Right lobe of liver (tissue), 6 donors: ENCODE results near the gene NKIRAS2. TPM values are rescaled to one million over a fixed set of nuclear protein-coding genes. Genes with fewer than 3 reads are reported as not detected.

Experiments used
- ATAC-seq, 4 donors: fragments of 200-7000 bp; cut with Tn5 transposase; one replicate each; pipeline ENCODE4 v1.9.1; 2020; ENCODE audit warnings: mild to moderate bottlenecking in 4 of 4, moderate library complexity in 4 of 4
- DNase-seq, 3 donors: peaks; one replicate each; pipeline ENCODE4 v3.0.0-alpha.2; 2020
- H3K27ac ChIP-seq, 3 donors: fragments of 200-600 bp; one replicate each; pipeline ENCODE4 v1.8.0; 2022
- H3K27me3 ChIP-seq, 2 donors: fragments of 200-600 bp; one replicate each; pipeline ENCODE4 v1.8.0; 2022
- H3K36me3 ChIP-seq, 4 donors: fragments of 200-600 bp; sonication (generic) in 1 of 4; one replicate each; pipeline versions ENCODE4 v1.5.1 to v1.8.0; 2017 to 2022; ENCODE audit warnings: control low read depth in 1 of 4
- H3K4me1 ChIP-seq, 4 donors: fragments of 200-600 bp; sonication (generic) in 1 of 4; one replicate each; pipeline versions ENCODE4 v1.5.1 to v1.8.0; 2017 to 2022; ENCODE audit warnings: control low read depth in 1 of 4
- H3K4me3 ChIP-seq, 3 donors: fragments of 200-600 bp; one replicate each; pipeline ENCODE4 v1.8.0; 2022
- H3K9me3 ChIP-seq, 4 donors: fragments of 200-600 bp; sonication (generic) in 1 of 4; one replicate each; pipeline versions ENCODE4 v1.5.1 to v1.8.0; 2017 to 2022; ENCODE audit warnings: control low read depth in 1 of 4
- CTCF ChIP-seq, 4 donors: fragments of 200-600 bp in 3 of 4; fragments of 450-650 bp in 1 of 4; IDR thresholded peaks; one replicate each; pipeline versions ENCODE4 v1.5.1 to v1.8.0; 2016 to 2022; ENCODE audit warnings: antibody characterized with exemption in 4 of 4, mild to moderate bottlenecking in 2 of 4
- POLR2A ChIP-seq: fragments of 450-650 bp; IDR thresholded peaks from one replicate; pipeline ENCODE4 v1.6.1; 2017; ENCODE audit warnings: antibody characterized with exemption, mild to moderate bottlenecking
- WGBS: methylation state at CpG from one replicate; pipeline ENCODE4 v1.1.6; 2018; ENCODE audit warnings: low coverage, low lambda C conversion rate; ENCODE audit not compliant: insufficient coverage; ENCODE audit errors: missing lambda C conversion rate; 5-methylcytosine and 5-hydroxymethylcytosine counted together
- intact Hi-C, 2 donors: fragments of 100-400 bp; cut with DNase I; formaldehyde crosslinking; loops; one replicate each; pipeline versions ENCODE4 v1.11.2 to v1.14.1; 2022
- total RNA-seq, 6 experiments: library from RNA; depleted of rRNA in 2 of 6; stranded (reverse); fragments of >200 nt in 2 of 6; fragmentation: NEBNext Ultra II Directional in 3 of 6; extraction: Animal tissue kit (Norgen Biotek cat#: 25700) in 3 of 6; gene quantifications; one replicate each; pipeline versions ENCODE4 v1.1.0 to v1.2.4, GENCODE V29; 2016 to 2023
- donor health status: DM: no; HTN: yes; CAD: no.
- donor health status: DM: no; HTN: no; CAD: no.
- donor health status: DM: no; HTN: no; CAD: no.
- donor health status: DM: no; HTN: yes; CAD: no.
- donor health status: DM: no; HTN: yes; CAD: no.

NKIRAS2 gene
- total RNA-seq, 6 experiments from 2014 or later, result 11.1 to 27.0 (median 12.3) TPM

- no peaks in the 10 kb centered on the region for H3K27me3 ChIP-seq
- WGBS, result 88% methylated on average over 1 of the region's 1 CpG
- H3K4me1 ChIP-seq, result peaks cover 0 to 3% (median 0%) of the 10 kb centered on the region in 4 donors
- H3K36me3 ChIP-seq, result no peaks in the 10 kb centered on the region
- H3K27ac ChIP-seq, result no peak overlapping the region
- no peak overlapping the region for H3K4me3 ChIP-seq
- intact Hi-C loops, result no loop called here
- DNase-seq (no peak), ATAC-seq (no peak)
- no peaks in the 10 kb centered on the region for H3K9me3 ChIP-seq
- TF ChIP-seq CTCF (IDR thresholded peaks at IDR 0.05) (no peak), POLR2A (no peak)
These were observed 25.8 kb downstream of the NKIRAS2 start for GRCh38 chr17:42045719-42046118.

GRCh38 chr17:42047343-42047742 is 27.5 kb downstream of the NKIRAS2 start:
- no peak for DNase-seq
- intact Hi-C loops, result no loop called here
- no peaks in the 10 kb centered on the region for H3K9me3 ChIP-seq
- no peak for ATAC-seq
- H3K27ac ChIP-seq, result no peak overlapping the region
- no peaks in the 10 kb centered on the region for H3K27me3 ChIP-seq
- TF ChIP-seq POLR2A, result no peak
- TF ChIP-seq CTCF (IDR thresholded peaks at IDR 0.05), result no peak
- no peak overlapping the region for H3K4me3 ChIP-seq
- WGBS, result 80% methylated on average over 6 of the region's 12 CpGs
- no peaks in the 10 kb centered on the region for H3K36me3 ChIP-seq
- peaks cover 0 to 3% (median 0%) of the 10 kb centered on the region in 4 donors for H3K4me1 ChIP-seq

- no peak overlapping the region for H3K27ac ChIP-seq
These were observed 30.0 kb downstream of the NKIRAS2 start for GRCh38 chr17:42049834-42050392.

GRCh38 chr17:42050393-42051012 is 30.6 kb downstream of the NKIRAS2 start, which contains the start of gene C17orf113:
C17orf113 (minus strand) TSS chr17:42050601; CDS start chr17:42043376, 7,225 bp downstream.
- Histone ChIP-seq H3K27me3 (no peaks in the 10 kb centered on the region), H3K4me1 (peaks cover 0 to 3% (median 0%) of the 10 kb centered on the region in 4 donors), H3K4me3 (peak within 1 kb of the TSS; percentile 58 to 65 (median 59)), H3K9me3 (no peaks in the 10 kb centered on the region), H3K27ac (no peak within 1 kb of the TSS), H3K36me3 (no peaks in the 10 kb centered on the region)
- WGBS, result 4% methylated on average over 8 of the region's 65 CpGs
- DNase-seq (peak in 2 of 3 donors; percentile 57 to 74), ATAC-seq (peak; percentile 76 to 84 (median 80))
- intact Hi-C loops, result no loop called here
- TF ChIP-seq POLR2A (no peak), CTCF (IDR thresholded peaks at IDR 0.05) (peak; percentile 22 to 51 (median 34))

More at GRCh38 chr17:42049834-42050392, 30.0 kb downstream of the NKIRAS2 start:
- peak overlapping the region; percentile 58 to 65 (median 59) for H3K4me3 ChIP-seq
- no peaks in the 10 kb centered on the region for H3K9me3 ChIP-seq
- intact Hi-C loops, result no loop called here
- peaks cover 0 to 3% (median 0%) of the 10 kb centered on the region in 4 donors for H3K4me1 ChIP-seq
- no CpG with 5 or more reads among the region's 7 CpGs for WGBS
- no peak for TF ChIP-seq CTCF (IDR thresholded peaks at IDR 0.05)
- no peak for TF ChIP-seq POLR2A
- no peaks in the 10 kb centered on the region for H3K27me3 ChIP-seq
- DNase-seq (no peak), ATAC-seq (peak; percentile 27 to 56 (median 40))
- H3K36me3 ChIP-seq, result no peaks in the 10 kb centered on the region
